Tongue (tissue), 2 donors: ENCODE data around the gene MORC2. TPM values are rescaled to one million over a fixed set of nuclear protein-coding genes. Genes with fewer than 3 reads are reported as not detected.
A peak's percentile ranks its signal among the peaks of the same experiment; 100 is the strongest.

Experiments
- DNase-seq: peaks from one replicate; pipeline ENCODE4 v3.0.0-alpha.2; 2015
- total RNA-seq: library from RNA; depleted of rRNA; stranded (reverse); fragments of >200 nt; gene quantifications from one replicate; pipeline ENCODE4 v1.2.3, GENCODE V29; 2014

MORC2 gene
- total RNA-seq, 1 donor from 2014 or later: 16.5 TPM

DNA sequence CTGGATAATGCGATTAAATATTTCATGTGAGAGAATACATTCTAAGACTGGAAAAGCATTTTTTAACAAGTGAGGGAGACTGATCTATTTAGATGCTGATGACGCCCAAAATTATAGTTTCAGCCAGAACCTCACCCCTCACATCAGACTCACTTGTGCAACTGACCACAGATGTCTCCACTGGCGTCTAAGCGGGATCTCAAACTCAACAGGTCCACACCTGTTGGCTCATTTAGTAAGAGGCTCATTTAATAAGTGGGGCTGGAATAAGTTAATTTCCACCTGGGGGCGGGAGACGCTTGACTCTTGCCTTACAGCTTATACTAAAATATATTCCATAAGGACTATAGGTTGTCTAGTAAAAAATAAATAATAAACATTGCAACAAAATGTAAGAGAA, 47.5 kb downstream of the MORC2 start:
- DNase-seq: no peak

DNA sequence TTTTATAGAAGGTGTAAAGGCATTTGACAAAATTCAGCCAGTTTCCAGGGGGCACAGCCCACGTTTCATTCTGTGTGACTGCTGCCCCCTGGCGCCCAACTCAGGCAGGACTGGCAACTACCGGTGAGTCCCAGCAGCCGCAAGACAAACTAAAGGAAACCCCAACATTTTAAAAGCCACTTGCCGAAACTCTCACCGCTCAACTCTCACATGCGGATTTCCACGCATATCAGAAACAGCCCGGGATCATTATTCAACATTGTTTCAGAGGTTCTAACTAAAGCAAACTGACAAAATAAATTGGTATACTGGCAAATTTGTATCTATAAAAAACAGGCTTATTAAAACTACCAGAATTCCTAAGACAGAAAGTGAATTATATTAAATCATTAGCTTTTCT, 48.2 kb downstream of the MORC2 start:
- DNase-seq: peak; percentile 87

DNA sequence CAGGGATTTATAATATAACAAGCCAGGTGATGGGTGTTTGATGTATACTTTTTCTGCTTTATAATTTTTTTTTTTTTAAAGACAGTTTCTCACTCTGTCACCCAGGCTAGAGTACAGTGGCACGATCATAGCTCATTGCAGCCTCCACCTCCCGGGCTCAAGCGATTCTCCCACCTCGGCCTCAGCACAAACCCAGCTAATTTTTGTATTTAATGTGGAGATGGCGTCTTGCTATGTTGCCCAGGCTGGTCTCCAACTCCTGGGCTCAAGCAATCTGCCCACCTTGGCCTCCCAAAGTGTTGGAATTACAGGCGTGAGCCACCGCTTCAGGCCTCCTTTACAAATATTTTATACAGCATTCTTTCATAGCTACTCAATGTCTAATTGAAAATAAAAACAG, 48.6 kb downstream of the MORC2 start:
- DNase-seq: no peak

DNA sequence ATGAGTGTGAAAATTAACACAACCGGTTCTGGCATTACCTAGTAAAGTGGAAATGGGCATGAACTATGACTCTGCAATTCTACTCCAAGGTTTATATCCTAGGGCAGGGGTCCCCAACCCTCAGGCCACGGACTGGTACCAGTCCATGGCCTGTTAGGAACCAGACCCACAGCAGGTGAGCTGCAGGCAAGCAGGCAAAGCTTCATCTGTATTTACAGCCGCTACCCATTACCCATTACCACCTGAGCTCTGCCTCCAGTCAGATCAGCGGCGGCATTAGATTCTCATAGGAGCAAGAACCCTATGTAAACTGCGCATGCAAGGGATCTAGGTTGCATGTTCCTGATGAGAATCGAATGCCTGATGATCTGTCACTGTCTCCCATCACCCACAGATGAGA, 49.8 kb downstream of the MORC2 start:
- no peak for DNase-seq

DNA sequence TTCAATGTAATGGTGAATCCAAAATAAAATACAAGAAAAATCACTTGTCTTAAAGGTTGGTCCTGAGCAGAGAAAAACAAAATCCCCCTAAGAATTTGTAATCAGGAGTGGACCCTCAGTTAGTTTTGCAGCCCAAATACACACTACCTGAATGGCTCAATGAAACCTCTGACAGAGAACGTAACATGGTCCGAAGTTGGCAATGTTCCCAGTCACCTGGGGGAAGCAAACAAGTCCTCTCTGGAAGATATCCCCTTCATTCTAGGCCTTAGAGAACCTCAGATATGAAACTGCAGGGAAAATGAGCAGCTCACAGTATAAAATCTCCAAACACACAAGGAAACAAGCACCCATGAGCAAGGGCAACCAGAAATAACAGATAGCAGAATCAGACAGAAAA, 58.2 kb downstream of the MORC2 start:
- no peak for DNase-seq

DNA sequence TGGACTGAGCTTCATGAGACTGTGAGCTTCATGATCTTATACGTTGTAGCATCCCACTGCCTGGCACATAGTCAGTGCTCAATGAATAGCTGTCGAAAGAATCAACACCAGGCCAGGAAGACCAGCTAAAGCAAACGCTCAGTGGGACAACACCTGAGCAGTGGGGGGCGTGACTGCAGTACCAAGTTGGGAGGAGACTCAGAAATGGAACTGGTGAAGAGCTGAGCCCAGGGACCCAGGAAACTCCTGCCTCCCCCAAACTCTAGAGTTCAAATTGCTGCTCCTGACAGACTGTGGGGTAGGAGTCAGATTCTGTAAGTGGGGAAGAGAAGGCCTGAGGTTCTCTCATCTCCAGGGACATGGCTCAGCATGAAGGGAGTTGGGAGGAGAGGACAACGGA, 59.3 kb downstream of the MORC2 start:
- no peak for DNase-seq

DNA sequence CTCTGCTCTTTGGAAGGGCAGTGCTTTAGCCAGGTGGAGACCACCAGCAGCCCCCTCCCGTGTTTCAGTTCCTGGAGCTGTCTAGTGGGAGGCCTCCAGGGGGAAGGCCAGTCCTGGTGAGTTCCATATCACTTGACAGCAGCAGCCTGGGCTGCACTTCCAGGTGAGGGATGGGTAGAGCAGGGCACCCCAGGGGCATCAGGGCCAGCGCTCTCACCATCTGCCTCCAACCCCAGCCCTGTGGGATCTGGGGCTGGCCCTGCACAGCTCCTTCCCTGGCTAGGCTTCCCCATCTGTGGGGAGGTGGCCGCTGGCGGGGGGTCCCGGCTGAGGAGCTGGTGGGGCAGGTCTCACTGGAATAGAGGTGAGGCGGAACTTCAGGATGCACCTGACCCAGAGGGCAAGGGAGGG, 60.5 kb downstream of the MORC2 start:
- DNase-seq: no peak

DNA sequence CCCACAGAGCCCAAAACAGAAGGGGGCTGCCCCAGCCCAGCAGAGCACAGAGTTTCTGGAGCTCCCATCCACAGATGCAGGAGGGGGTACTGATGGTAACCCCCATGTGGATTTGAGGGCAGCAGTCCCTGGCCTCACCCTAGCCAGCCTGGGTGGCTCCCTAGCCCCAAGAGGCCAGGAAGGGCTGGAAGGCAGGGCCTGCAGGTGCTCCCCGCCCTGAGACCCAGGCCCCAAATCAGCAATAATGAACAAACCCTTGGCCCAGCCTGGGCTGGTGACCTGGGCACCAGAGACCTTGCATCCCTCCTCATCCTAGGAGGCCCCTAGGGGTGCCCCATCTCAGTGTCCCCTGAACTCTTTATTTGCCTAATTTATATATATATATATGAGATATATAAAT, 61.6 kb downstream of the MORC2 start:
- no peak for DNase-seq

DNA sequence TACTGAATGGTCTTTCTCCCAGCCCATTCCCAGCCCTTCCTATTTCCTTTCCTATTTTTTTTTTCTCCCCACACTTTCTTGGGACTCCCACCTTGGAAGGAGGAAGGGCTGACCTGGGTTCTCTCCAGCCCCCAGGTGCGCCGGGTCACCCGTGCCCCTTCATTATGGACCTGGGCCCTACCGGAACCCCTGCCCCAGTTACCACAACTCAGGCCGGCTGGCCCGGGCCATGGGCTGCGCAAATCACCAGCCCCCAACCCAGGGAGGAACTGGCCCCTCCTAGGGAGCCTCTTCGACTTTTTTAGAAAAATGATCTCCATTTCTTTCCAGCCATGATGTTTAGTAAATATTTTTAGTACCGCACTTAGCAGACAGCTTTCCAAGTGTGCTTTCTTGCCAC, 62.2 kb downstream of the MORC2 start:
- no peak for DNase-seq

DNA sequence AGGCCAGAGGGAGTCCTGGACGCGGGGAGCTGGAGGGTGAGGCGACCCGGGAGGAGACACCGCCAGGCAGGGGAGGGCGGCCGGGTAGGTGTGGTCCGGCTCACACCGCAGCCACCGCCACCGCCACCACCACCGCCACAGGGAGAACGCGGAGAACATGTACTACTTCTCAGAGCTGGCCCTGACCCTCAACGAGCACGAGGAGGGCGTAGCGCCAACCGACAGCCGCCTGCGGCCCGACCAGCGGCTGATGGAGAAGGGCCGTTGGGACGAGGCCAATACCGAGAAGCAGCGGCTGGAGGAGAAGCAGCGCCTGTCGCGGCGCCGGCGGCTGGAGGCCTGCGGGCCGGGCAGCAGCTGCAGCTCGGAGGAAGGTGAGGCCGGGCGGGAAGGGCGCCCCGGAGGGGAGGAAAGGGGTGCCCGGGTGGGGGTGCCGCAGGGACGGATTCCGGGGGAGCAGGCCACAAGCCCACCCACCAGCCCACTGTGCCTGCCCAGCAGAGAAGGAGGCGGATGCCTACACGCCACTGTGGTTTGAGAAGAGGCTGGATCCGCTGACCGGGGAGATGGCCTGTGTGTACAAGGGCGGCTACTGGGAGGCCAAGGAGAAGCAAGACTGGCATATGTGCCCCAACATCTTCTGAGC, 62.8 kb downstream of the MORC2 start:
- DNase-seq: no peak

DNA sequence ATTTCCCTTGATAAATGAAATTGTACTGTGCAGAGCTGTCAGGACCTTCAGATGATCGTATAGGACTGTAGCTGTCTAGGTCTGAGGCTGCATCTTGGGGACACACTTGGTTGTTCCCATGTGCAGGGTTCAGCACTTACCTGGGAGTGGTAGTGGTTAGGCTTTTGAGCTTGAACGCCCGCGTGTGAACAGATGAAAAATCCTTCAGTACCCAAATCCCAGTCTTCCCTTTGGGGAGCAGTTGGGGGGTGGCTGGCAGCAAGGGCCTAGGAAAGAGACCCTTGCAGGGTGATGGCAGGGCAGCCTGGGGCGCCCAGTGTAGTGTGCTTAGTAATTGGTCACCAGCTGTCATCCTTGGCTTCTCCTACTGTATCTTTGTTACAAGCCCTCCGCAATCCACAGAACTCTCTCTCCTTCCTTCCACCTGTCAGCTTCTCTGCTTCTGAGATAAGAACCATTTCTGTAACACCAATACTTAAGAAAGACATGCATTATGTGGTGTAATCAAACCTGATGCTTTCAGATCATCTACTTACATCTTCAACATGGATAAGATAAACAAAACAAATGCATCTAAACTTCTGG, 64.6 kb downstream of the MORC2 start:
- no peak for DNase-seq

DNA sequence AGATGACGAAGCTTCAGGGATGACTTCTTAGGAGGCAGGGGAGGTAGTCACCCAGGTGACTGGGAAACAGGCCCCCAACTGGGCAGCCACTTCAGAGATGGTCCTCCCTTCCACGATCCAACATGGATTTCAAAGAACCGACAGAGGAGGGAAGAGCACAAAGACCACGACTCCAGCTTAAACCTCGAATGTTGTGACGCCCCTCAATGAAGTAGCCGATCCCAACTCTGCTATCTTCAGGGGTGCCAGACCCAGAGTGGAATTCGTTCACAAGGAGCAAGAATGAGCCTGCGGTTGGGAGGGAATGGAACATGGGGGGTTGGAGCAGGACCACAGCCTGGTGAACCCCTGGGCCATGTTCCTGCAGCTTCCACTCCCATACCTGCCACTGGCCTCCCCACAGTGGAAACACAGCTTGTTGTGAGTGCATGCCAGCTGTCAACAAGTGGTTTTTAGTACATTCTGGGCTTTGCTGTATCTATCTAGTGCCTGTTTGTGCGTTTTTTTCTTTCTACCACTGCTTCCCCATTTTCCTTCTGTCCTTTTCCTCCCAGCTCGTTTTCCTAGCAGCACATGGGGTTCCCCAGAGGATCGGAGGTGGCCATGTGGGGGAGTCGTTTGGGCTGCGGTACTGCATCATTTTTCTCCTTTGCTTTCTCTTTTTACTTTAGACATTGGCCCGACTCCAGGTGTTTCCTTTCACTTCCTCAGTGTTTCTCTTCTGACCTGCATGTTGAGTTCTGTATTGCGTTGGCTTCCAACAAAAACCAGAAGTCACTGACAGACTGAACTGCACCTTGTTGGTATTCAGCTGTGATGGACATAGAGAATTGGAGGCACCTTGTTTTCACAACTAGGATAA, 65.8 kb downstream of the MORC2 start:
- no peak for DNase-seq

DNA sequence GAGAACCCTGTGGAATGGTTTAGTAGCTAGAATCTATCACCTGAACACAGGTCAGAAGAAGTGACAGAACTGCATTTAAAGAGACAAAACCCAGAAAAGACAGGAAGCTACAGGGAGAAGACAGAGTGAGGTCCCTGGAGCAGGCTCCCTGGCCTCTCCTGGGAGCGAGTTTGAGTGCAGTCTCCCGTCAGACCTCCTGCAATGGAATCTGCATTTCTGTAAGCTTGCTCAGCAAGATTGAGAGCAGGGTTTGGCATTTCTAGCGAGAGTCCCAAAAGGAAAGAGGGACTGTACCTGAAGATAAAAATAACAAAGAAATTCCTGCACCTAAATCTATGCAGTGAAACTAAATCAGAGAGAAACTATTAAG, 74.2 kb downstream of the MORC2 start:
- no peak for DNase-seq

DNA sequence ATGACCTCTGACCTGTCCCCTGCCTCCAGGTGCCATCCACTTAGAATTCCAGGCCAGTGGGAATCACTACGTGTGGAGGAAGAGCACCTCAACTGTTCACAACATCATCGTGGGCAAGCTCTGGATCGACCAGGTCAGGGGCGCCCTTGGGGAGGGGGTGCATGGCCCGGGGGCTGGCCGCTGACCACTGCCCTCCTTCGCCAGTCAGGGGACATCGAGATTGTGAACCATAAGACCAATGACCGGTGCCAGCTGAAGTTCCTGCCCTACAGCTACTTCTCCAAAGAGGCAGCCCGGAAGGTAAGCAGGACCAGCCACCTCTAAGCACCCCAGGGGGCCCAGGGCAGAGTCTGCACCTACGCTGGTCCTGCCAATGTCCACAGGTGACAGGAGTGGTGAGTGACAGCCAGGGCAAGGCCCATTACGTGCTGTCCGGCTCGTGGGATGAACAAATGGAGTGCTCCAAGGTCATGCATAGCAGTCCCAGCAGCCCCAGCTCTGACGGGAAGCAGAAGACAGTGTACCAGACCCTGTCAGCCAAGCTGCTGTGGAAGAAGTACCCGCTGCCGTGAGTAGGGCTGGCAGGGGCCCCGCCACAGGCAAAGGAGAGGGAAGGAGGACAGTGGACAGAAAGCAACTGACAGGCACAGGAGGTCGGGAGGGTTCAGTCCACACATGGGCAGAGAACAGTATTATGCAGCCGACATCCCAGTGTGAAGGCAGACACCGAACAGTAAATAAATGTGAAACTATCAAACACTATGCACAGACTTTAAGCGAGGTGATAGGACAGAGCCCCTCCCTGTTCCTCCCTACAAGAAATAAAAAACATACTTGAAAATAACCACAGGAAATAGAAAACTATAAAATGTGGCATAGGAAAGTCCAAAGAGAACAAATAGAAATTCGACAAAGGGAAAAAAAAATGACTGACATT, 74.9 kb downstream of the MORC2 start:
- DNase-seq: no peak

DNA sequence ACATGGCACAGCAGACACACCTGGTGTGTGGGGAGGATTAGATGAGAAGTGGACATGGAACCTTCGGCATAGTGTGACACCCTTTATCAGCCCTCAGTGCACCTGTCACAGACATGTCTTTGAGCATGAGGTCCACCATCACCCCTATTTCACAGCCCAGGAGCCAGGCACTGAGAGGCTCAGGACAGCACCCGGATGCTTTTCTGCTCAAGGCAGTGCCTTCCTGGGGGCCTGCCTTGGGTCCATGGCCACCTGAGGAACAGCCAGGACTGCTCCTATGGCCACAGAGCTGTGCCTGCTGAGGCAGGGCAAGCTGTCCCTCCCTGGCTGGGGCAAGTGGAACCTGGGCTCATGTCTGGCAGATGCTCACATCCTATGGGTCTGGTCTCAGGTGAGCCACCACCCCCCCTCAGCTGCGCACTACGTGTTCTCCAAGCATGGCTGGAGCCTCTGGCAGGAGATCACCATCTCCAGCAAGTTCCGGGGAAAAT, 75.8 kb downstream of the MORC2 start:
- no peak for DNase-seq

DNA sequence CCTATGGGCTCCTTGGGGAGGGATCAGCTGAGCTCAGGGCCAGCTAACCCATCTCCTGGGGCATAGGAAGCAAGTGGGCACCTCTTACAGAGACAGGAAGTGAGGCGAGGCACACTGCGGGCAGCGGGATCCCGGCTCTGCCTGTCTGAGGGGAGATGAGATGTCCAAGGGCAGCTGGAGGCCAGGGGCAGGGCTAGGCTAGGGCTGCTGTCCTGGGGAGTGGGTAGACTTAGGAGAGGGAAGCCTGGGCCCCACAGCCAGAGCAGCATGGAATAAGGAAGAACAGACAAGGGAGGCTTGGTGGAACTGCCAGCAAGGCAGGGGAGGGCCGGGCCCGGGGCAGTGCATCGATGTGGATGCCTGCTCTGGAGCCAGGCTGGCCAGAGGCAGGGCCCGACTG, 76.3 kb downstream of the MORC2 start:
- DNase-seq: no peak

DNA sequence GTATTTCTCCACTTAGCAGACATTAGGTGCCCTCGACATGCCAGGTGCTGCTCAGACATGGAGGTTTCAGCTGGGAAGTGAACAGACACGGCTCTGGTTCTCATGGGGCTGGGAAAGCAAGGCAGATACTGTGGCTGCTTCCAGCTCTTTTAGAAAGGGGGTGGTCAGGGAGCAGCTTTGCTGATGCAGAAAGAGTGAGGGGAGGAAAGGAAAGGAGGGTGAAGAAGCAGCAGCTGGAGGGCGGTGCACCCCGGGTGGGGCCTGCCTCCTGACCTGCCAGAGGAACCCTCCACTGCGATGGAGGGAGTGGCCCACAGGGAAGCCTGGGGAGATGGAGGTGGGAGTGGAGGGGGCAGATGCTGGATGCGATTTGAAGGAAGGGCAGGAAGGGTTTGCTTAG, 76.8 kb downstream of the MORC2 start:
- DNase-seq: no peak

DNA sequence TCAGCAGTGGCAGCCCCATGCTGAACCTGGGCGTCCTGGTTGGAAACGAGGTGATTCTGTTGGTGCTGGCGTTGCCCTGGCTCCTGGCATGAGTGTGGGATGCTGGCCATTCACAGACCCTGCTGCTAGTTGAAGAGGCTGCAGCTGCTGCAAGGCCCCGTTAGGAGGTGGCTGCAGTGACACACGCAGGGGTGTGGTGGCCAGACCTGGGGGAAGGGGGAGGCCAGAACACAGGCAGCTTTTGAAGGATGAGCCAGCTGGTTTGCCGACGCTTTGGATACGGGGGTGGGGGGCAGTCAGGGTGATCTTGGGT, 77.2 kb downstream of the MORC2 start:
- DNase-seq: peak; percentile 19

DNA sequence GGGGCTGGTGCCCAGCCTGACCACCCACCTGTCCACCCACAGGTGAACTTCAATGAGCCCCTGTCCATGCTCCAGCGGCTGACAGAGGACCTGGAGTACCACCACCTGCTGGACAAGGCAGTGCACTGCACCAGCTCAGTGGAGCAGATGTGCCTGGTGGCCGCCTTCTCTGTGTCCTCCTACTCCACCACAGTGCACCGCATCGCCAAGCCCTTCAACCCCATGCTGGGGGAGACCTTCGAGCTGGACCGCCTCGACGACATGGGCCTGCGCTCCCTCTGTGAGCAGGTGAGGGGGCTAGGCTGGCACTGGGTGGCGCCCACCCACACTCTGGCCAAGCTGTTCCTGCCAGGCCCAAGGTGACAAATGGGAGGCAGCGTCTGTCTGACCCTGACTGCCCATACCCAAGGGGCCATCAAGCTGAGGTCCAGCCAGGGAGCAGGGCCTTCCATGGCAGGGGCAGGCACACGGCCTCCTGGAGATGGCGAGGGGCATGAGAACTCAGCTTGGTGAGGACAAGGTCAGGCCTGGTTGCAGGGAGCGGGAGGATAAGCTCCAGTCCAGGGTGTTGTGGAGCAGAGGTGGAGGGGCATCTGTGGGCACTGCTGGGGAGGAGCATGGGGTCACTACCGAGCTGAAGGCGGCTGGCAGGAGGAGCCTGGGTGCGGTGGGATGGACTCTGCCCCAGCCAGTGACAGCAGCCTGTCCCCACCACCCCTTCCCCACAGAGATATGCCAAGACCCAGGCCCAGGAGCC, 77.7 kb downstream of the MORC2 start:
- no peak for DNase-seq

DNA sequence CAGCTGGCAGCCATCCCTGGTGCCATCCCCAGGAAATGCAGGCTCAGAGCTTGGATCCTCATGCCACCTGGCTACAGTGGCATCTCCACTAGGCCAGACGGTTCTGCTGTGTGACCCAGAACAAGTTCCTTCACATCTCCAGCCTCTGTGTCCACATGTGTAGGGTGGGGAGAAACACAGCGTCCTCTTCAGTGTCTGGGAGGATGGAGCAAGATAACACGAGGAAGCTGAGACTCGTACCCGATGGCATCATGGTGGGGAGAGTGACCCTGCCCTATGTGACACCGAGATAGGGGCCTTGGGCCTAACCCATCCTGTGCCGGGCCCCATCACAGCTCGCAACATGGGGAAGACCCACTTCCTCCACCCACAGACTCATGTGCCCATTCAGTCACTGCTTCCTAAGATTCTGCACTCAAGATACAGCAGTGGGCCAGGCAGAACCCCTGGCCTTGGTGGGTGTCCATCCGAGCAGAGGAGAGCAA, 78.5 kb downstream of the MORC2 start:
- no peak for DNase-seq

DNA sequence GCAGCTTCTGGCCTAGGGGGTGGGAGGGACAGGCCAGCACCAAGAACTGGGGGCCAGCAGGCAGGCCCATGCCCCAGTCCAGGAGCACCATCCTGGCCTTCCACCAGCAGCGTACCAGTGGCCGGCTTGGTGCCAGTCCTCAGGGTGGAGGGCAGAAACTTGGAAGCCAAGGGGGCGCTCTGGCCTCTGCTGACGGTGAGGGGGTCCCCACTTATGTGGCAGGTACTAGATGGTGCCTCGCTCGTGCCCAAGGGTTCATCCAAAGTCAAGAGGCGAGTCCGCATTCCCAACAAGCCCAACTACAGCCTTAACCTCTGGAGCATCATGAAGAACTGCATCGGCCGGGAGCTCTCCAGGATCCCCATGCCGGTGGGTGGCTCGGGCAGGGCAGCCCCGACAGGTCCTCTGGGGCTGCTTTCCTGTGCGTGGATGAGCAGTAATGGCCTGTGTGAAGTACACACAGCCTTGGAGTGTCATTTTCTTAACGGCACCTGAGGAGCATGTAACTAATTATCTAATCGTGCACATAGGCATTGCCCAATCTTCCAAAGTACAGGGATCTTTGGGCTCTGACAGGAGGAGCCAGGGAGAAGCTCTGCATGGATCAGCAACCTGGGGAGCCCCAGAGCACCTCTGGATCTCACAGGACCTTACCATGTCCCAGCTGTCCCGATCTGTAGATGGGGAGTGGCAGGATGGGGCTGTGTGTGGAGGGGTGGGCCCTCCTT, 79.1 kb downstream of the MORC2 start:
- no peak for DNase-seq
